GM12878 (cell line): ENCODE measurements around the gene KTN1. TPM values are rescaled to one million over a fixed set of nuclear protein-coding genes. Genes with fewer than 3 reads are reported as not detected.

Source experiments
- ATAC-seq: fragments of 200-7000 bp; cut with Tn5 transposase; 3 replicates; pipeline ENCODE4 v1.9.1; 2020; ENCODE audit warnings: mild to moderate bottlenecking, moderate library complexity
- BruUV-seq: library from RNA; stranded (reverse); fragments of 400-500 nt; replicated peaks from 2 replicates; lab custom pipeline; 2021; lab: Mats Ljungman, UMichigan
- CTCF ChIA-PET: fragments of 300-600 bp; sonication (Branson Sonifier 250); formaldehyde crosslinking; extraction: SDS; loops from one replicate; lab custom pipeline; 2021; ENCODE audit warnings: inconsistent platforms; lab: Yijun Ruan, JAX
- POLR2A ChIA-PET: fragments of 350-600 bp; formaldehyde crosslinking; extraction: SDS; loops from one replicate; lab custom pipeline; 2021; ENCODE audit warnings: inconsistent platforms; lab: Charles Lee
- RAD21 ChIA-PET: fragments of 300-600 bp; sonication (Branson Sonifier 250); formaldehyde crosslinking; loops from one replicate; lab custom pipeline; 2023; ENCODE audit warnings: antibody characterized with exemption; ENCODE audit not compliant: unreplicated experiment; lab: Charles Lee
- SMC1A ChIA-PET: fragments of 300-600 bp; sonication (Branson Sonifier 250); formaldehyde crosslinking; loops from one replicate; lab custom pipeline; 2023; ENCODE audit not compliant: unreplicated experiment, uncharacterized antibody; lab: Charles Lee
- DNase-seq: peaks from one replicate; pipeline ENCODE4 v3.0.0-alpha.2; 2011; ENCODE audit warnings: low read depth, low spot score
- FAIRE-seq: peaks from 3 replicates; lab custom pipeline; 2011; peaks lifted over from hg19 to GRCh38; lab: Jason Lieb, UNC
- H2AFZ ChIP-seq: 2 replicates; pipeline ENCODE4 v1.6.0; 2011; ENCODE audit warnings: low read depth, low read length, control low read depth; ENCODE audit not compliant: control insufficient read depth
- H3K27ac ChIP-seq: 2 replicates; pipeline ENCODE4 v1.5.1; 2011; ENCODE audit warnings: control low read depth; ENCODE audit not compliant: control insufficient read depth, insufficient read depth
- H3K27me3 ChIP-seq, 2 experiments: replicated peaks in 1 of 2; 2 replicates each; pipeline versions ENCODE4 v1.6.0 to v1.6.1; 2011; ENCODE audit warnings: low read length in 1 of 2; ENCODE audit not compliant: control insufficient read depth in 2 of 2, insufficient read depth in 2 of 2
- H3K36me3 ChIP-seq, 2 experiments: 2 replicates each; pipeline ENCODE4 v1.5.1; 2011; ENCODE audit warnings: low read length in 1 of 2; ENCODE audit not compliant: control insufficient read depth in 2 of 2, insufficient read depth in 2 of 2
- H3K4me1 ChIP-seq: 2 replicates; pipeline ENCODE4 v1.6.1; 2011; ENCODE audit warnings: mild to moderate bottlenecking, low read length, moderate library complexity, mixed read lengths; ENCODE audit not compliant: control insufficient read depth, insufficient read depth
- H3K4me2 ChIP-seq: 2 replicates; pipeline ENCODE4 v1.6.0; 2011; ENCODE audit warnings: control low read depth; ENCODE audit not compliant: control insufficient read depth, insufficient read depth
- H3K4me3 ChIP-seq: fragments of 200-600 bp; sonication (generic); 2 replicates; pipeline ENCODE4 v1.5.1; 2016
- H3K79me2 ChIP-seq: 2 replicates; pipeline ENCODE4 v1.6.0; 2011; ENCODE audit warnings: low read length; ENCODE audit not compliant: control insufficient read depth, insufficient read depth
- H3K9ac ChIP-seq: 2 replicates; pipeline ENCODE4 v1.8.0; 2011; ENCODE audit warnings: low read length, control low read depth, mixed read lengths; ENCODE audit not compliant: control insufficient read depth, insufficient read depth
- H3K9me3 ChIP-seq: replicated peaks from 3 replicates; pipeline ENCODE4 v1.5.1; 2011; ENCODE audit warnings: mild to moderate bottlenecking, low read length; ENCODE audit not compliant: control insufficient read depth, insufficient read depth
- H4K20me1 ChIP-seq: 2 replicates; pipeline ENCODE4 v1.6.0; 2011; ENCODE audit not compliant: control insufficient read depth, insufficient read depth
- CEBPZ ChIP-seq: fragments of 150-350 bp; IDR thresholded peaks from 2 replicates; pipeline ENCODE4 v1.6.1; 2016; ENCODE audit warnings: low read depth, low read length
- GABPA ChIP-seq: IDR thresholded peaks from 2 replicates; pipeline ENCODE4 v1.6.1; 2014; ENCODE audit warnings: antibody characterized with exemption, low read depth, mild to moderate bottlenecking, inconsistent platforms
- KLF5 ChIP-seq: fragments of 450-650 bp; IDR thresholded peaks from 2 replicates; pipeline ENCODE4 v1.6.1; 2014; ENCODE audit warnings: mild to moderate bottlenecking; ENCODE audit not compliant: partially characterized antibody
- MEF2B ChIP-seq: fragments of 450-650 bp; IDR thresholded peaks from 2 replicates; pipeline ENCODE4 v1.6.1; 2018; ENCODE audit warnings: mild to moderate bottlenecking, moderate library complexity; ENCODE audit not compliant: partially characterized antibody, poor library complexity, severe bottlenecking
- TCF3 ChIP-seq: IDR thresholded peaks from 2 replicates; pipeline ENCODE4 v1.6.1; 2012; ENCODE audit warnings: low read depth, mild to moderate bottlenecking, low read length, borderline replicate concordance; ENCODE audit not compliant: insufficient read depth
- WGBS: methylation state at CpG from one replicate; pipeline ENCODE4 v1.1.6; 2016; ENCODE audit warnings: low lambda C conversion rate; ENCODE audit not compliant: insufficient replicate concordance, insufficient coverage; ENCODE audit errors: missing lambda C conversion rate; 5-methylcytosine and 5-hydroxymethylcytosine counted together
- in situ Hi-C: fragments of 300-500 bp; cut with MboI; formaldehyde crosslinking; loops from 9 replicates; pipeline ENCODE4 v1.14.3; 2018; ENCODE audit warnings: mixed read lengths
- intact Hi-C: fragments of 100-400 bp; cut with micrococcal nuclease; formaldehyde crosslinking; loops from one replicate; pipeline ENCODE4 v1.14.2; 2022; ENCODE audit not compliant: unreplicated experiment
- polyA plus RNA-seq, 11 experiments: library from polyadenylated mRNA; depleted of rRNA in 4 of 11; unstranded in 6 of 11; stranded (reverse) in 5 of 11; fragments of >200 nt; fragmentation: Nextera tagmentation in 4 of 11; fragmentation: Illumina TruSeq in 1 of 11; extraction: Ambion mirVana in 4 of 11; extraction: Trizol in 1 of 11; gene quantifications; 1 replicate in 1 of 11; 2 replicates in 10 of 11; pipeline versions ENCODE4 v1.2.1 to v1.2.3, GENCODE V29; 2011 to 2016; ENCODE audit warnings: inconsistent platforms in 2 of 11, missing spikeins in 2 of 11, low read depth in 1 of 11
- total RNA-seq, 4 experiments: library from RNA; depleted of rRNA in 3 of 4; stranded (reverse); fragments of >200 nt in 3 of 4; fragmentation: Illumina TruSeq in 1 of 4; extraction: Trizol in 1 of 4; gene quantifications; 2 replicates each; pipeline versions ENCODE4 v1.2.1 to v1.2.3, GENCODE V29; 2013 to 2021
- TF ChIP-seq, protein P1 (sequence below): fragments of 450-650 bp; formaldehyde crosslinking; IDR thresholded peaks from 2 replicates; pipeline ENCODE4 v1.4.0; 2022; ENCODE audit warnings: mild to moderate bottlenecking, moderate library complexity
- TF ChIP-seq, protein P2 (sequence below): fragments of 450-650 bp; IDR thresholded peaks from 2 replicates; pipeline ENCODE4 v1.6.1; 2017; ENCODE audit warnings: mild to moderate bottlenecking, moderate library complexity
- TF ChIP-seq, protein P3 (sequence below): fragments of 450-650 bp; IDR thresholded peaks from 2 replicates; pipeline ENCODE4 v1.6.1; 2017; ENCODE audit warnings: mild to moderate bottlenecking, low read depth, inconsistent platforms; ENCODE audit not compliant: poor library complexity, severe bottlenecking

Gene KTN1
- total and polyA plus RNA-seq, 10 of the 15 experiments (the other 5 are each of a cell fraction or from before 2014, with no cell fraction given): 50.6 to 154 (median 84.2) TPM

DNA sequence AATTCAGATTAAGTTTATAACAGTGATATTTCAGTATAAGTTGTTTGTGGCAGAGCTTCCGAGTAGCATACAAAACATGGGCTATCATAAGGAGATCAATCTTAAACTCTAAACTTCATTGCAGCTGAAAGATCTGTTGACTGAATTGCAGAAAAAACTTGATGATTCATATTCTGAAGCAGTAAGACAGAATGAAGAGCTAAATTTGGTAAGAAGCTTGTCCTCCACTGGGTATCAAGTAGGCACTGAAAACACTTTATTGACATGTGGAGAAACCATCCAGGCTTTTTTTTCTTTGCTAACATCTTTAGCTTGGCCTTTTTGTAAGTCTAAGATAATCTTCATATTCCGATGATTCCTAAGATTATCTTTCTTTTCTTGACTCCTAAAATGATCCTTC lies 93.0 kb downstream of the KTN1 start (continued):
- TF ChIP-seq, protein P1, sequence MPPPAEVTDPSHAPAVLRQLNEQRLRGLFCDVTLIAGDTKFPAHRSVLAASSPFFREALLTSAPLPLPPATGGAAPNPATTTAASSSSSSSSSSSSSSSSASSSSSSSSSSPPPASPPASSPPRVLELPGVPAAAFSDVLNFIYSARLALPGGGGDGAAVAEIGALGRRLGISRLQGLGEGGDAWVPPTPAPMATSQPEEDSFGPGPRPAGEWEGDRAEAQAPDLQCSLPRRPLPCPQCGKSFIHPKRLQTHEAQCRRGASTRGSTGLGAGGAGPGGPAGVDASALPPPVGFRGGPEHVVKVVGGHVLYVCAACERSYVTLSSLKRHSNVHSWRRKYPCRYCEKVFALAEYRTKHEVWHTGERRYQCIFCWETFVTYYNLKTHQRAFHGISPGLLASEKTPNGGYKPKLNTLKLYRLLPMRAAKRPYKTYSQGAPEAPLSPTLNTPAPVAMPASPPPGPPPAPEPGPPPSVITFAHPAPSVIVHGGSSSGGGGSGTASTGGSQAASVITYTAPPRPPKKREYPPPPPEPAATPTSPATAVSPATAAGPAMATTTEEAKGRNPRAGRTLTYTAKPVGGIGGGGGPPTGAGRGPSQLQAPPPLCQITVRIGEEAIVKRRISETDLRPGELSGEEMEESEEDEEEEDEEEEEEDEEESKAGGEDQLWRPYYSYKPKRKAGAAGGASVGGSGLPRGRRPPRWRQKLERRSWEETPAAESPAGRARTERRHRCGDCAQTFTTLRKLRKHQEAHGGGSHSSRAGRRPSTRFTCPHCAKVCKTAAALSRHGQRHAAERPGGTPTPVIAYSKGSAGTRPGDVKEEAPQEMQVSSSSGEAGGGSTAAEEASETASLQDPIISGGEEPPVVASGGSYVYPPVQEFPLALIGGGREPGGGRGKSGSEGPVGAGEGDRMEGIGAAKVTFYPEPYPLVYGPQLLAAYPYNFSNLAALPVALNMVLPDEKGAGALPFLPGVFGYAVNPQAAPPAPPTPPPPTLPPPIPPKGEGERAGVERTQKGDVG (CRISPR knock-in tag): no peak
- no peak for TF ChIP-seq GABPA
- TF ChIP-seq, protein P2, sequence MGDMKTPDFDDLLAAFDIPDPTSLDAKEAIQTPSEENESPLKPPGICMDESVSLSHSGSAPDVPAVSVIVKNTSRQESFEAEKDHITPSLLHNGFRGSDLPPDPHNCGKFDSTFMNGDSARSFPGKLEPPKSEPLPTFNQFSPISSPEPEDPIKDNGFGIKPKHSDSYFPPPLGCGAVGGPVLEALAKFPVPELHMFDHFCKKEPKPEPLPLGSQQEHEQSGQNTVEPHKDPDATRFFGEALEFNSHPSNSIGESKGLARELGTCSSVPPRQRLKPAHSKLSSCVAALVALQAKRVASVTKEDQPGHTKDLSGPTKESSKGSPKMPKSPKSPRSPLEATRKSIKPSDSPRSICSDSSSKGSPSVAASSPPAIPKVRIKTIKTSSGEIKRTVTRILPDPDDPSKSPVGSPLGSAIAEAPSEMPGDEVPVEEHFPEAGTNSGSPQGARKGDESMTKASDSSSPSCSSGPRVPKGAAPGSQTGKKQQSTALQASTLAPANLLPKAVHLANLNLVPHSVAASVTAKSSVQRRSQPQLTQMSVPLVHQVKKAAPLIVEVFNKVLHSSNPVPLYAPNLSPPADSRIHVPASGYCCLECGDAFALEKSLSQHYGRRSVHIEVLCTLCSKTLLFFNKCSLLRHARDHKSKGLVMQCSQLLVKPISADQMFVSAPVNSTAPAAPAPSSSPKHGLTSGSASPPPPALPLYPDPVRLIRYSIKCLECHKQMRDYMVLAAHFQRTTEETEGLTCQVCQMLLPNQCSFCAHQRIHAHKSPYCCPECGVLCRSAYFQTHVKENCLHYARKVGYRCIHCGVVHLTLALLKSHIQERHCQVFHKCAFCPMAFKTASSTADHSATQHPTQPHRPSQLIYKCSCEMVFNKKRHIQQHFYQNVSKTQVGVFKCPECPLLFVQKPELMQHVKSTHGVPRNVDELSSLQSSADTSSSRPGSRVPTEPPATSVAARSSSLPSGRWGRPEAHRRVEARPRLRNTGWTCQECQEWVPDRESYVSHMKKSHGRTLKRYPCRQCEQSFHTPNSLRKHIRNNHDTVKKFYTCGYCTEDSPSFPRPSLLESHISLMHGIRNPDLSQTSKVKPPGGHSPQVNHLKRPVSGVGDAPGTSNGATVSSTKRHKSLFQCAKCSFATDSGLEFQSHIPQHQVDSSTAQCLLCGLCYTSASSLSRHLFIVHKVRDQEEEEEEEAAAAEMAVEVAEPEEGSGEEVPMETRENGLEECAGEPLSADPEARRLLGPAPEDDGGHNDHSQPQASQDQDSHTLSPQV: no peak

DNA sequence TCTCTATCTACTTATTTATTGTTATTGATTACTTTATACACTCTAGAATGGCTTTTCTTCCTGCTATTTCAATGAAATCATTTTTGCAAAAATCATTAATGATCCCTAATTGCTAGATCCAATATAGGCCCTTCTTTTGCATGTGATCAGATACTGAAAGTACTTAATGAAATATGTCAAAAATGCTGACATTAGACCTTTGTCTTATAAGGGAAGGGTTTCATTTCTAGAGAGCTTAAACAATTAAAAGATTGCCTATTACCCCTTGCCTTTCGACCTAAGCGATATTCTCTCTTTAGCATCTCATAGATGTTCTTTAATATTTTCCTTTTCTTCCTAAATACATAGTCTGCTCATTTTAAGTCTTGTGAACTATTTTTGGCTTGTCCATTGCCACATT lies 101.1 kb downstream of the KTN1 start:
- Histone ChIP-seq H3K9ac (no peak overlapping the region), H3K4me3 (no peak overlapping the region), H3K4me1 (no peaks in the 10 kb centered on the region), H2AFZ (no peak overlapping the region), H3K79me2 (no peaks in the 10 kb centered on the region), H4K20me1 (no peaks in the 10 kb centered on the region), H3K9me3 (no peaks in the 10 kb centered on the region), H3K4me2 (no peak overlapping the region), H3K27me3 (no peaks in the 10 kb centered on the region), H3K27ac (no peak overlapping the region), H3K36me3 (peaks cover 1 to 7% of the 10 kb centered on the region in 2 experiments; a peak in 3 of 4 replicates)
- no peak for FAIRE-seq
- DNase-seq: no peak
- intact Hi-C loops (no loop called here), in situ Hi-C loops (no loop called here)
- no peak for ATAC-seq
- BruUV-seq: no TSS peak
- RAD21 ChIA-PET: no interaction called here
- CTCF ChIA-PET: interaction anchor here (1.2 to 1.7 kb wide), 2 partner anchors 8 to 17 kb away, joined by 3 to 5 read pairs; no protein-coding TSS in a partner anchor
- POLR2A ChIA-PET: interaction anchor here (0.6 kb wide), 1 partner anchor 15 kb away, joined by 3 read pairs; no protein-coding TSS in a partner anchor
- SMC1A ChIA-PET: interaction anchor here (1.3 to 1.5 kb wide), 2 partner anchors 9 to 233 kb away, joined by 3 to 4 read pairs; no protein-coding TSS in a partner anchor
- 93% methylated on average over 2 of the region's 2 CpGs for WGBS
- no peak for TF ChIP-seq CEBPZ
- no peak for TF ChIP-seq MEF2B
- TF ChIP-seq, protein P3, sequence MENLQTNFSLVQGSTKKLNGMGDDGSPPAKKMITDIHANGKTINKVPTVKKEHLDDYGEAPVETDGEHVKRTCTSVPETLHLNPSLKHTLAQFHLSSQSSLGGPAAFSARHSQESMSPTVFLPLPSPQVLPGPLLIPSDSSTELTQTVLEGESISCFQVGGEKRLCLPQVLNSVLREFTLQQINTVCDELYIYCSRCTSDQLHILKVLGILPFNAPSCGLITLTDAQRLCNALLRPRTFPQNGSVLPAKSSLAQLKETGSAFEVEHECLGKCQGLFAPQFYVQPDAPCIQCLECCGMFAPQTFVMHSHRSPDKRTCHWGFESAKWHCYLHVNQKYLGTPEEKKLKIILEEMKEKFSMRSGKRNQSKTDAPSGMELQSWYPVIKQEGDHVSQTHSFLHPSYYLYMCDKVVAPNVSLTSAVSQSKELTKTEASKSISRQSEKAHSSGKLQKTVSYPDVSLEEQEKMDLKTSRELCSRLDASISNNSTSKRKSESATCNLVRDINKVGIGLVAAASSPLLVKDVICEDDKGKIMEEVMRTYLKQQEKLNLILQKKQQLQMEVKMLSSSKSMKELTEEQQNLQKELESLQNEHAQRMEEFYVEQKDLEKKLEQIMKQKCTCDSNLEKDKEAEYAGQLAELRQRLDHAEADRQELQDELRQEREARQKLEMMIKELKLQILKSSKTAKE: no peak
- no peak for TF ChIP-seq TCF3
- TF ChIP-seq KLF5: no peak
